Astrocyte (in vitro differentiated cells and primary cell): ENCODE measurements around the gene MTHFSD.

Experiments
- EZH2 ChIP-seq: IDR thresholded peaks from 2 replicates; pipeline ENCODE4 v1.6.1; 2012; ENCODE audit warnings: mild to moderate bottlenecking, low read length, inconsistent platforms; ENCODE audit not compliant: insufficient read depth
- TF ChIP-seq, protein P1 (sequence below): IDR thresholded peaks from 2 replicates; pipeline ENCODE4 v1.5.1; 2011; ENCODE audit warnings: low read depth, mild to moderate bottlenecking, inconsistent platforms, low read length, moderate library complexity; ENCODE audit not compliant: insufficient read depth

DNA sequence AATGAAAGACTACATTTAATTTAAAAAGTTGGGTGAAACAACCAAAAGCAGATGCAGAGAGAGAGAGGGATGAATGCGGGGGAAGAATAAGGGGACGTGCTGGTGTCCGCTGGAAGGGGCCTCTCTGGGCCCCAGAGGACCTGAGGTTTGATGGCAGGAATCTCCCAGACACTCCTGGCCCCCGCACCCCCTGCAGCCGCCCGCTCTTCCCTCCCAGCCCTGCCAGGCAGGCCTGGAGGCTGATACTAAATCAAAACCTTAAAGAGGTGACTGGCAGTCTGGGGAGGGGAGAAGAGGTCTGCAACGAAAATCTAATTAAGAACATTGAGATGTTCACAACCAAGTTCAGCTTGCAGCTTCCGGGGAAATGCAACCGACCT, 25.7 kb upstream of the MTHFSD start:
- TF ChIP-seq, protein P1, sequence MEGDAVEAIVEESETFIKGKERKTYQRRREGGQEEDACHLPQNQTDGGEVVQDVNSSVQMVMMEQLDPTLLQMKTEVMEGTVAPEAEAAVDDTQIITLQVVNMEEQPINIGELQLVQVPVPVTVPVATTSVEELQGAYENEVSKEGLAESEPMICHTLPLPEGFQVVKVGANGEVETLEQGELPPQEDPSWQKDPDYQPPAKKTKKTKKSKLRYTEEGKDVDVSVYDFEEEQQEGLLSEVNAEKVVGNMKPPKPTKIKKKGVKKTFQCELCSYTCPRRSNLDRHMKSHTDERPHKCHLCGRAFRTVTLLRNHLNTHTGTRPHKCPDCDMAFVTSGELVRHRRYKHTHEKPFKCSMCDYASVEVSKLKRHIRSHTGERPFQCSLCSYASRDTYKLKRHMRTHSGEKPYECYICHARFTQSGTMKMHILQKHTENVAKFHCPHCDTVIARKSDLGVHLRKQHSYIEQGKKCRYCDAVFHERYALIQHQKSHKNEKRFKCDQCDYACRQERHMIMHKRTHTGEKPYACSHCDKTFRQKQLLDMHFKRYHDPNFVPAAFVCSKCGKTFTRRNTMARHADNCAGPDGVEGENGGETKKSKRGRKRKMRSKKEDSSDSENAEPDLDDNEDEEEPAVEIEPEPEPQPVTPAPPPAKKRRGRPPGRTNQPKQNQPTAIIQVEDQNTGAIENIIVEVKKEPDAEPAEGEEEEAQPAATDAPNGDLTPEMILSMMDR = no peak
- TF ChIP-seq EZH2 = no peak
